Nephron (organoid): ENCODE data around the gene RFX2.

ENCODE experiments used
- H3K27ac Mint-ChIP-seq, 3 experiments: 2 replicates each; pipeline ENCODE4 v1.8.0; 2020; ENCODE audit warnings: mixed read lengths in 3 of 3, mild to moderate bottlenecking in 2 of 3, moderate library complexity in 1 of 3
- H3K27me3 Mint-ChIP-seq: 2 replicates; pipeline ENCODE4 v1.8.0; 2021; ENCODE audit warnings: low read depth, mild to moderate bottlenecking, moderate library complexity, mixed read lengths
- H3K36me3 Mint-ChIP-seq: 2 replicates; pipeline ENCODE4 v1.8.0; 2020; ENCODE audit warnings: low read depth, mixed read lengths
- H3K4me1 Mint-ChIP-seq: 2 replicates; pipeline ENCODE4 v1.8.0; 2020; ENCODE audit warnings: mixed read lengths
- H3K4me3 Mint-ChIP-seq, 3 experiments: 2 replicates each; pipeline ENCODE4 v1.8.0; 2020; ENCODE audit warnings: mild to moderate bottlenecking in 3 of 3, mixed read lengths in 3 of 3, moderate library complexity in 2 of 3
- H3K9me3 Mint-ChIP-seq: 2 replicates; pipeline ENCODE4 v1.8.0; 2020; ENCODE audit warnings: mixed read lengths
- TF ChIP-seq, protein P1 (sequence below), 3 experiments: fragments of 200-600 bp; sonication (generic); IDR thresholded peaks; one replicate each; pipeline ENCODE4 v1.5.0; 2021; ENCODE audit warnings: antibody characterized with exemption in 3 of 3; ENCODE audit not compliant: unreplicated experiment in 3 of 3

Gene RFX2

DNA sequence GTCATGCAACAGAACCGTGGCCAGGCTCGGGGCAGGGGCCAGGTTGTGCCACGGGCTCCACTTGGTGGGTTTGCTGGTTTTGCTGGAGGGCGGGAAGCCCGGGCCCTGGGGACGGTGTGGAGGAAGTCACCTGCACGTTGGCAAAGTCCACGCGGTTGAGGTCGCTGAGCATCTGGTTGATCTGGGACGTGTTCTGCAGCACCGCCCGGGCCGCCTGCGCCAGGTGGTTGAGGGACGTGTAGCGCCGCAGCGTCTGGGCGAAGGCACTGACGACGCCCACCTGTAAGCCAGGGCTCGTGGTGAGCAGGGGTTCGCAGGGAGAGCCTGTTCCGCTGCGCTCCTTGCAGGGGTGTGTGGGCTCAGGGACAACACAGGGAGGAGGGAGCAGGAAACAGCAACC is 107.7 kb downstream of the RFX2 start:
- H3K4me3 Mint-ChIP-seq = no peak overlapping the region
- peaks cover 3% of the 10 kb centered on the region for H3K9me3 Mint-ChIP-seq
- H3K4me1 Mint-ChIP-seq = no peaks in the 10 kb centered on the region
- H3K36me3 Mint-ChIP-seq = peaks cover 30% of the 10 kb centered on the region
- TF ChIP-seq, protein P1, sequence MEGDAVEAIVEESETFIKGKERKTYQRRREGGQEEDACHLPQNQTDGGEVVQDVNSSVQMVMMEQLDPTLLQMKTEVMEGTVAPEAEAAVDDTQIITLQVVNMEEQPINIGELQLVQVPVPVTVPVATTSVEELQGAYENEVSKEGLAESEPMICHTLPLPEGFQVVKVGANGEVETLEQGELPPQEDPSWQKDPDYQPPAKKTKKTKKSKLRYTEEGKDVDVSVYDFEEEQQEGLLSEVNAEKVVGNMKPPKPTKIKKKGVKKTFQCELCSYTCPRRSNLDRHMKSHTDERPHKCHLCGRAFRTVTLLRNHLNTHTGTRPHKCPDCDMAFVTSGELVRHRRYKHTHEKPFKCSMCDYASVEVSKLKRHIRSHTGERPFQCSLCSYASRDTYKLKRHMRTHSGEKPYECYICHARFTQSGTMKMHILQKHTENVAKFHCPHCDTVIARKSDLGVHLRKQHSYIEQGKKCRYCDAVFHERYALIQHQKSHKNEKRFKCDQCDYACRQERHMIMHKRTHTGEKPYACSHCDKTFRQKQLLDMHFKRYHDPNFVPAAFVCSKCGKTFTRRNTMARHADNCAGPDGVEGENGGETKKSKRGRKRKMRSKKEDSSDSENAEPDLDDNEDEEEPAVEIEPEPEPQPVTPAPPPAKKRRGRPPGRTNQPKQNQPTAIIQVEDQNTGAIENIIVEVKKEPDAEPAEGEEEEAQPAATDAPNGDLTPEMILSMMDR (IDR thresholded peaks at IDR 0.05; ENCODE audit: unreplicated experiment in 3 of 3) = no peak
- H3K27ac Mint-ChIP-seq = no peak overlapping the region
- H3K27me3 Mint-ChIP-seq = no peaks in the 10 kb centered on the region

- peaks cover 3% of the 10 kb centered on the region for H3K9me3 Mint-ChIP-seq
- H3K27ac Mint-ChIP-seq = no peak overlapping the region
- TF ChIP-seq, protein P1 (IDR thresholded peaks at IDR 0.05; ENCODE audit: unreplicated experiment in 3 of 3) = no peak
- H3K36me3 Mint-ChIP-seq = peaks cover 27% of the 10 kb centered on the region
- H3K27me3 Mint-ChIP-seq = no peaks in the 10 kb centered on the region
- H3K4me3 Mint-ChIP-seq = no peak overlapping the region
- H3K4me1 Mint-ChIP-seq = no peaks in the 10 kb centered on the region
Observed at GRCh38 chr19:6000228-6000847, 110.0 kb downstream of the RFX2 start.

GRCh38 chr19:5999693-6000092 is 110.6 kb downstream of the RFX2 start:
- Mint-ChIP-seq H3K36me3 (peaks cover 23% of the 10 kb centered on the region), H3K4me3 (no peak overlapping the region), H3K27ac (no peak overlapping the region), H3K27me3 (no peaks in the 10 kb centered on the region), H3K9me3 (peaks cover 3% of the 10 kb centered on the region), H3K4me1 (no peaks in the 10 kb centered on the region)
- TF ChIP-seq, protein P1 (IDR thresholded peaks at IDR 0.05; ENCODE audit: unreplicated experiment in 3 of 3) = no peak

DNA sequence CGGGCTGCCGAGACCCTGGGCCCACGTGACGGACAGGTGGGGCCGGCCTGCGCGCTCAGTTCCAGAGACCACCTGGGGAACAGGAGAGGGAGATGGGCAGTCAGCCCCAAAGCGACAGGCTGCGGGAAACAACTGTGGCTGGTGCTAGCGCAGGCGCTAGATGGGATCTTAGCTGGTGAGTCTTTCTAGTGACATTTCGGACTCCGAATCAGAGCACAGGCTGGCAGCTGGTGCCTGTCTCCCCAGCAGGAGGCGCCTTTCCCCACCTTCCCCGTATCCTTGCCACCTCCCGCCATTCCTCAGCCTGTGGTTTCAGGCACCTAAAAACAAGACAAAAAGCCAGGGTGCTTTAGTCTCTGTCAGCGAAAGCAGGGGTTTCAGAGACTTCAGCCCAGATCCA is 112.9 kb downstream of the RFX2 start:
- H3K4me1 Mint-ChIP-seq = peaks cover 15% of the 10 kb centered on the region
- peaks cover 3% of the 10 kb centered on the region for H3K9me3 Mint-ChIP-seq
- TF ChIP-seq, protein P1 (IDR thresholded peaks at IDR 0.05; ENCODE audit: unreplicated experiment in 3 of 3) = no peak
- no peak overlapping the region for H3K27ac Mint-ChIP-seq
- H3K36me3 Mint-ChIP-seq = peaks cover 23% of the 10 kb centered on the region
- no peaks in the 10 kb centered on the region for H3K27me3 Mint-ChIP-seq
- H3K4me3 Mint-ChIP-seq = no peak overlapping the region

DNA sequence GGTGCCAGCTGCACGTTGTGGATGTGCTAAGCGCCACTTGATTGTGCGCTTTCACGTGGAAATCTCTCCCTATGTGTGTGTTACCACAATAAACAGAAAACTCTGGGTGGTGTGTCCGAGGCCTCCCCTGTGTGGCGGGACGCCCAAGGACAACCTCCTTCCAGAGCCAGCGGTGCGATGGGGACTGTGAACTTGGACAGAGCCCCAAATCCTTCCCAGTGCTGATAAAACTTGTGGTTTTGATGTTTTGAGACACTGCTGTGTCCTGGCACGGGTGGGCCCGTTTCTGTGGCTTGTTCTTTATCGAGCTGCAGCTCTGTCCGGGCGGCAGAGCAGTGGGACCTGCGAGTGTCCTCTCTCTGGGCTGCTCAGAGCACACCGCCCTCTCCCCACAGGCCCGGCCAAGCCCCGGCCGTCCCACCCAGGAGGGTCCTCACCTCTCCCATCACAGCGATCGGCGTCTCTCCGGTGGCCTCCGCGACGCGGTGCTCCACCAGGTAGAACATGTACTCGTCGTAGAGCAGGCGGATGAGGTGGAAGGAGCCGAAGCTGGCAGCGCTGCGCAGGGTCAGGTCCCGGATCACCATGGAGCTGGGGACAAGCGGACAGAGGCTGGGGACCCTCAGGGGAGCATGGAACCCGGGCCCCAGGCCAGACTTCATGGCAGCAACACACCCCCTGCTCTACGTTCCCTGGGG is 113.5 kb downstream of the RFX2 start:
- H3K9me3 Mint-ChIP-seq = peaks cover 3% of the 10 kb centered on the region
- peaks cover 19% of the 10 kb centered on the region for H3K36me3 Mint-ChIP-seq
- no peak overlapping the region for H3K27ac Mint-ChIP-seq
- TF ChIP-seq, protein P1 (IDR thresholded peaks at IDR 0.05; ENCODE audit: unreplicated experiment in 3 of 3) = no peak
- peaks cover 15% of the 10 kb centered on the region for H3K4me1 Mint-ChIP-seq
- H3K4me3 Mint-ChIP-seq = no peak overlapping the region
- no peaks in the 10 kb centered on the region for H3K27me3 Mint-ChIP-seq

GRCh38 chr19:5996102-5996501 is 114.2 kb downstream of the RFX2 start:
- Mint-ChIP-seq H3K27me3 (no peaks in the 10 kb centered on the region), H3K9me3 (peaks cover 3% of the 10 kb centered on the region), H3K36me3 (peaks cover 18% of the 10 kb centered on the region), H3K4me3 (no peak overlapping the region), H3K4me1 (peaks cover 15% of the 10 kb centered on the region), H3K27ac (no peak overlapping the region)
- TF ChIP-seq, protein P1 (IDR thresholded peaks at IDR 0.05; ENCODE audit: unreplicated experiment in 3 of 3) = no peak
